Left kidney (tissue), 2 donors: ENCODE results near the gene TNFRSF17. TPM values are rescaled to one million over a fixed set of nuclear protein-coding genes. Genes with fewer than 3 reads are reported as not detected.
"Not testable (repeated sequence)": the region's sequence is repeated elsewhere in the genome, so short reads cannot be mapped to it uniquely, and the experiment has no call there.

ENCODE experiments used
- DNase-seq: peaks from one replicate; pipeline ENCODE4 v3.0.0-alpha.2; 2013
- polyA plus RNA-seq: library from polyadenylated mRNA; unstranded; fragments of 120-200 nt; gene quantifications from one replicate; pipeline ENCODE4 v1.2.1, GENCODE V29; 2013; ENCODE audit not compliant: insufficient read length

The TNFRSF17 gene
- polyA plus RNA-seq, 1 donor, result 0.18 TPM

- not testable (repeated sequence) for DNase-seq
Observed at GRCh38 chr16:11970292-11970691, 5.3 kb downstream of the TNFRSF17 start.

DNA sequence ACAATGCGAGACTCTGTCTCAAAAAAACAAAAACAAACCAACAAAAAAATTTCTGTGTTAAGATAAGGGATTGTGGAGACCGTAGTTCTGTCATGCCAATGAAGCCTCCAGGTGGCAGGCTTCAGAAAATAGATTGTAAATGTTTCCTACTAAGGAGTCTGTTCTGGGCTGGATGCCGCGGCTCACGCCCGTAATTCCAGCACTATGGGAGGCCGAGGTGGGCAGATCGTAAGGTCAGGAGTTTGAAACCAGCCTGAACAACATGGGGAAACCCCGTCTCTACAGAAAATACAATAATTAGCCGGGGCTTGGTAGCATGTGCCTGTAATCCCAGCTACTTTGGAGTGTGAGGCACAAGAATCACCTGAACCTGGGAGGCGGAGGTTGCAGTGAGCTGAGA lies 7.1 kb downstream of the TNFRSF17 start:
- DNase-seq, result no peak

DNA sequence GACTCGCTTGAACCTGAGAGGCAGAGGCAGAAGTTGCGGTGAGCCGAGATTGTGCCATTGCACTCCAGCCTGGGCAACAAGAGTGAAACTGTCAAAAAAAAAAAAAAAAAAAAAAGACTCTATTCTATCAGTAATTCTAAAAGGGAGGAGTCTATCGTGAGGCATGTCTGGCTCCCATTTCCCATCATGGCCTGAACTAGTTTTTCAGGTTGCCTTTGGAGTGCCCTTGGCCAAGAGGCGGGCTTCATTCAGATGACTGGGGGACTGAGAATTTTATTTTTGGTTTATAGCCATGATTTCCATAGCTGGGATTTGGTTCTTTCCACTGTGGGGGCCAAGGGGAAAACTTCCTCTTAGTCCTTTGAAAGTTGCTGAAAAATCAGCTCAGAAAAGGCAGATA lies 8.1 kb downstream of the TNFRSF17 start:
- no peak for DNase-seq

- no peak for DNase-seq
Observed at GRCh38 chr16:11976850-11977375, 11.9 kb downstream of the TNFRSF17 start.

- DNase-seq, result no peak
Observed at GRCh38 chr16:11977376-11978041, 12.5 kb downstream of the TNFRSF17 start.

- no peak for DNase-seq
Observed at GRCh38 chr16:11978080-11978479, 13.1 kb downstream of the TNFRSF17 start.

GRCh38 chr16:11979013-11979672 lies 14.1 kb downstream of the TNFRSF17 start:
- no peak for DNase-seq

DNA sequence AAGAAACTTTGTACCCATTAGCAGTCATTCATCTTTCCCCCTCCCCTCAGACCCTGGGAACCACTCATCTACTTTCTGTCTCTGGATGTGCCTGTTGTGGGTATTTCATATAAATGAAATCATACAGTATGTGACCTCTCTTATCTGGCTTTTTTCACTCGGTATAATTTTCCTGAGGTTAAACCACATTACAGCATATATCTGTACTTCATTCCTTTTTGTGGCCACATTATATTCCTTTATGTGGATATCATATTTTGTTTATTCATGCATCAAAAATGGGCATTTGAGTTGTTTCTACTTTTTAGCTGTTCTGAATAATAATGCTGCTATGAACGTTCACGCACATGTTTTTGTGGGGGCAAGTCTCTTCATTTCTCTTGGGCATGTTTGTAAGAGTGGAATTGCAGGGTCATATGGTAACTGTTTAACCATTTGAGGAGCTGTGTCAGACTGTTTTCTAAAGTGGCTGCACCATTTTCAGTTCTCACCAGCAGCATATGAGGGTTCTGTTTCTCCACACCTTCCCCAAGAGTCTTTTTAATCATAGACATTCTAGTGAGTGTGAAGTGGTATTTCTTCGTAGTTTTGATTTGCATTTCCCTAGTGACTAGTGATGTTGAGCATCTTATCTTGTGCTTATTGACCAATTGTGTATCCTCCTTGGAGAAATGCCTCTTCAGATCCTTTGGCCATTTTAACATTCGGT lies 15.3 kb downstream of the TNFRSF17 start:
- DNase-seq, result no peak

DNA sequence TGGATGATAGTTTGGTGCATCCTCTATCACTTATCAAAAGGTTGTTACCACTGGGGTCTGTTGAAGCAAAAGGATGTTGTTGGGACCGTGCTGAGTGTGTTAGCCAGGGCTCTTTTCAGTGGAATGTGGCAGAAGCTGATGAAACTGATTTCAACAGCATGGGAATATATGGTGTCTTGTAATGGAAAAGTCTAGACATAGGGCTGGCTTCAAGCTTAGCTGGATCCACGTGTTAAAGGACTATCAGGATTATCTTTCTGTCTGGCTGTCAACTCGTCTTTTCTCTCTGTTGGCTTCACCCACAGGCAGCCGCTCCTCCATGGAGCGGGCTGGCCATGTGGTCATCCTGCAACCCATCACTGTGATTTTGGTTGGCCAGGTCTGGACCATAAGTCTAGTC lies 20.2 kb downstream of the TNFRSF17 start:
- no peak for DNase-seq

DNA sequence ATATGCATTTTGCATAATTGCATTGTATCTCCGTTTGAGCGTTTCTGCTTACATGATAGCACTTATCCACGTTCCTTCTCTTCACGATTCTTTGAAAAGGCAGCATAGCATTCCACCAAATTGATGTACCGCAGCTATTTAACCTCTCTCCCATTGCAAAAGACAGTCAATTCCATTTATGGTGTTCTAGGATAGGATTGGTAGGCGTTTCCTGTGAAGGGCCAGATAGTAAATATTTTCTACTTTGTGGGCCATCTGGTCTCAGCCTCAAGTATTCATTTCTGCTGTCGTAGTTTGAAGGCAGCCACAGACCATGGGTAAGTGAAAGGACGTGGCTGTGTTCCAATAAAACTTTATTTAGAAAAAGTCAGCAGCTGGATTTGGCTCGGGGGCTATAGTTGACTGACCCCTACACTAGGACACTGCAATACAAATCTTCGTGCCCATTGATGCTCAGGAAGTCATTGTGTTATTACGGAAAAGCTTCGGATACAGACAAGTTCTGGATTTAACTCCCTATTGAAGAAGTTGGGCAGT lies 21.6 kb downstream of the TNFRSF17 start:
- no peak for DNase-seq

DNA sequence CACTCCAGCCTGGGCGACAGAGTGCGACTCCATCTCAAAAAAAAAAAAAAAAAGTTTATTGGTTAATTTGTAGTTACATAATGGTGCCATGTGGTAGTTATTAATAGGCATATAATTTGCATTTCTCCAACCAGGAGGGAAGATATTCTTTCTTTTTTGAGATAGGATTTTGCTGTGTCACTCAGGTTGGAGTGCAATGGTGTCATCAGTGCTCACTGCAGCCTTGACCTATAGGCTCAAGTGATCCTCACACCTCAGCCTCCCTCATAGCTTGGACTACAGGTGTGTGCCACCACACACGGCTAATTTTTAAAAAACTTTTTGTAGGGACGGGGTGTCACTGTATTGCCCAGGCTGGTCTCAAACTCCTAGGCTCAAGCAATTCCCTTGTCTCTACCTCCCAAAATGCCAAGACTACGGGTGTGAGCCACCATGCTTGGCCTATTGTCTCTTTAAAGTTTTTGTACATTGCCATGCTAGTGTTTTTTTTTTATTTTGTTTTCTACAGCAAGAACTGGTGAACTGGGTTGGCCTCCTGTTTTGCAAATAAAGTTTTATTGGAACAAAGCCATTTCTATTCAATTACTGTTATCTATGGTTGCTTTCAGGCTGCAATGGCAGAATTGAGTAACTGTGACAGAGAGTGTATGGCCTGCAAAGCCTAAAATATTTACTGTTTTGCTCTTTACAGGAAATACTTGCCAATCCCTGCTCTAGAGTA lies 23.4 kb downstream of the TNFRSF17 start:
- no peak for DNase-seq

DNA sequence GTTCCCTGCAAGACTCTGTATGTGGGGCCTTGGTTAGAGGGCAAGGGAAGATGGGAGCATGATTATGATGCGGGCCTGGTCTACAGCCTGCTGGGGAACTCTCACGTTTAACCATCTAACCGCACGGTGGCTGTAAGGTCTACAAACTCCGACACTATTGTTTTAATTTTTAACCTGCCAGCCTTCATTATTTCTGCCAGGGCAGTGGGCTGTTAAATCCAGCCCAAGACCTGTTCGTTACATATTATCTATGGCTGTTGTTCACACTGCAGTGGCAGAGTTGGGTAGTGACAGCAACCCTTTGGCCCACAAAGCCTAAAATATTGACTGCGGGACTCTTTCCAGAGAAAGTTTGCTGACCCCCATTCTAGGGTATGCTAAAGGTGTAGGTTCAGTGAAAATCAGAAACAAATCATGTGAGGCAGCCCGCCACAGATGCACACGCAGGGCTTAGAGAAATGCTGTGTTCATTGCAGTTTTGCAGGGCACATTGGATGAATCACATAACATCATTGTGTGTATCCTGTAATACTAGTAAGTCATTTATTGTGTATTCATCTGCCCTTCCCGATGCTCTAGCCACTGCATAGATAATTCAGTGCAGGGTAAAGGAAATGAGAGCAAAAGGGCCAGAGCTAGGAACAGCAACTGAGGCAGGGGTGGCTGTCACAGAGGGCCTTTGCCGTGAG lies 25.8 kb downstream of the TNFRSF17 start:
- DNase-seq, result no peak

DNA sequence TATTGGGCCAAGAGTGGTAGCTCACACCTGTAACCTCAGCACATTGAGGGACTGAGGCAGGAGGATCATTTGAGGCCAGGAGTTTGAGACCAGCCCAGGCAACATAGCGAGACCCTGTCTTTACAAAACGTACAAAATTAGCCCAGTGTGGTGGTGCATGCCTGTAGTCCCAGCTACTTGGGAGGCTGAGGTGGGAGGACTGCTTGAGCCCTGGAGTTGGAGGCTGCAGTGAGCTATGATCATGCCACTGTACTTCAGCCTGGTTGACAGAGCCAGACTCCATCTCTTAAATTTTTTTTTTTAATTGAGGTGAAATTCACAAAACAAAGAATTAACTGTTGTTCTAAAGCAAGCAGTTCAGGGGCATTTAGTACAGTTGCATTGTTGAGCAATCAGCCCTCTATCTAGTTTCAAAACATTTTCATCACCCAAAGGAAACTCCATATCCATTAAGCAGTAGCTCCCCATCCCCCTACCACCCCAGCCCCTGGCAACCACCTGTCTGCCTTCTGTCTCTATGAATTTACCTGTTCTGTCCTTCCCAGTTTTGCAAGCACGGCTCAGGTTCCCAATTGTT lies 27.1 kb downstream of the TNFRSF17 start:
- DNase-seq, result no peak

- DNase-seq, result no peak
Observed at GRCh38 chr16:11992586-11993524, 27.8 kb downstream of the TNFRSF17 start.

- no peak for DNase-seq
Observed at GRCh38 chr16:11994143-11995119, 29.4 kb downstream of the TNFRSF17 start.

DNA sequence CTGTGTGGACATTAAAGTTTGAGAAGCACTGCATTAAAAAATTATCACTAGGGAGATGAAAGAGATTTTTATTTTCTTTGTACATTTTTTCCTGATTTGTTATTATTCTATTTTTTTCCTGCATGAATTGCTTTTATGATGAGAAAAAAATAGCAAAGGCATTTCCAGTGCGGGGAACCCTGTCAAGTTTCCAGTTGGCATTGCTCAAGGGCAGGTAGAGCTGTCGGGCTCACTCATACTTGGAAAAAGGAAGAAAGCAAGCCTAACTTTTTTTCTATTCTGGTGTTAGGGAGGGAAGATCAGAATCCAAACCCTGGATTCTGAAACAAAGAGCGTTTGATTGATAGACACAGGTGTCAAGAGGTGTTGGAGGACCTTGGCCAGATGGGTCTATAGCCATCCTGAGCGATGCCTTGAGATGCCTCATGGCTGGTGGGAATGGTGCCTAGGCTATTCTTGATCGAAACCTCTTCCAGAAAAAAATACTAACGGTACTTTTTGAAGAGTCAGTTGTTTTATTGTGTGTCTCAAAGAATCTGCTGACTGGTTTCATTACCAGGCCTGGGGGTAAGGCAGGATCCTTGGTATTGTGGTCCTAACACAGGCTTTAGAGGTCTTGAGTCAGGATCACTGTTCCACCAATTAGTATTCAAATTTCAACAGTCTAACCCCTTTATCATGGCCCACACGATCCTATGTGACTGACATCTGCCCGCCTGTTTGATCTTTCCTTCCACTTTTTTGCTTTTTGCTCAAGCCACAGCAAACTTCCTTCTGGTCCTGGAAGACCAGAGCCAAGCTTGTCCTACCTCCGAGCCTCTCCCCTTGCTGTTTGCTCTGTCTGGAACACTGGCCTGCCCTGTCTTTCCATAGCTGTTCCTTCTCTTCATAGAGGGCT lies 31.7 kb downstream of the TNFRSF17 start:
- no peak for DNase-seq

- no peak for DNase-seq
Observed at GRCh38 chr16:12000032-12000431, 35.0 kb downstream of the TNFRSF17 start.
